GM12801 (cell line): ENCODE measurements around the gene ZMYND8.

Experiments used
- CTCF ChIP-seq: IDR thresholded peaks from one replicate; pipeline ENCODE4 v1.5.1; 2011; ENCODE audit warnings: control low read depth; ENCODE audit not compliant: insufficient read length; ENCODE audit errors: extremely low read depth

The ZMYND8 gene

GRCh38 chr20:47174456-47175243 lies 181.8 kb downstream of the ZMYND8 start:
- no peak for TF ChIP-seq CTCF

- no peak for TF ChIP-seq CTCF
Observed at GRCh38 chr20:47173596-47174216, 182.8 kb downstream of the ZMYND8 start.

- no peak for TF ChIP-seq CTCF
Observed at GRCh38 chr20:47172579-47172978, 183.9 kb downstream of the ZMYND8 start.

GRCh38 chr20:47167846-47168245 lies 188.7 kb downstream of the ZMYND8 start:
- no peak for TF ChIP-seq CTCF

- no peak for TF ChIP-seq CTCF
Observed at GRCh38 chr20:47165376-47165865, 191.1 kb downstream of the ZMYND8 start.

- no peak for TF ChIP-seq CTCF
Observed at GRCh38 chr20:47164140-47164539, 192.4 kb downstream of the ZMYND8 start.

GRCh38 chr20:47161411-47161810 lies 195.1 kb downstream of the ZMYND8 start:
- no peak for TF ChIP-seq CTCF
